Measurements from ENCODE around the gene SURF2.

GRCh38 chr9:133374612-133375115, 18.3 kb downstream of the SURF2 start:
- TF ChIP-seq TEAD4 (IDR thresholded peaks at IDR 0.05; ENCODE audit: borderline replicate concordance, insufficient read depth) (no peak), POLR2AphosphoS5 (IDR thresholded peaks at IDR 0.05; ENCODE audit: low read depth, low read length) (no peak), NRF1 (IDR thresholded peaks at IDR 0.05; ENCODE audit: low read depth, low read length) (no peak), MXI1 (IDR thresholded peaks at IDR 0.05; ENCODE audit: low read depth, low read length) (no peak), CHD2 (IDR thresholded peaks at IDR 0.05; ENCODE audit: low read length, partially characterized antibody) (no peak), RCOR1 (IDR thresholded peaks at IDR 0.05; ENCODE audit: low read length) (no peak), REST (IDR thresholded peaks at IDR 0.05; ENCODE audit: low read depth, low read length) (no peak), EZH2phosphoT487 (IDR thresholded peaks at IDR 0.05; ENCODE audit: borderline replicate concordance, low read depth) (no peak), FOXM1 (IDR thresholded peaks at IDR 0.05; ENCODE audit: low read depth) (no peak), MEF2A (IDR thresholded peaks at IDR 0.05; ENCODE audit: borderline replicate concordance, low read depth) (no peak), ELF1 (IDR thresholded peaks at IDR 0.05) (no peak), YY1 (IDR thresholded peaks at IDR 0.05; ENCODE audit: low read depth) (no peak)
- TF ChIP-seq, protein P1, sequence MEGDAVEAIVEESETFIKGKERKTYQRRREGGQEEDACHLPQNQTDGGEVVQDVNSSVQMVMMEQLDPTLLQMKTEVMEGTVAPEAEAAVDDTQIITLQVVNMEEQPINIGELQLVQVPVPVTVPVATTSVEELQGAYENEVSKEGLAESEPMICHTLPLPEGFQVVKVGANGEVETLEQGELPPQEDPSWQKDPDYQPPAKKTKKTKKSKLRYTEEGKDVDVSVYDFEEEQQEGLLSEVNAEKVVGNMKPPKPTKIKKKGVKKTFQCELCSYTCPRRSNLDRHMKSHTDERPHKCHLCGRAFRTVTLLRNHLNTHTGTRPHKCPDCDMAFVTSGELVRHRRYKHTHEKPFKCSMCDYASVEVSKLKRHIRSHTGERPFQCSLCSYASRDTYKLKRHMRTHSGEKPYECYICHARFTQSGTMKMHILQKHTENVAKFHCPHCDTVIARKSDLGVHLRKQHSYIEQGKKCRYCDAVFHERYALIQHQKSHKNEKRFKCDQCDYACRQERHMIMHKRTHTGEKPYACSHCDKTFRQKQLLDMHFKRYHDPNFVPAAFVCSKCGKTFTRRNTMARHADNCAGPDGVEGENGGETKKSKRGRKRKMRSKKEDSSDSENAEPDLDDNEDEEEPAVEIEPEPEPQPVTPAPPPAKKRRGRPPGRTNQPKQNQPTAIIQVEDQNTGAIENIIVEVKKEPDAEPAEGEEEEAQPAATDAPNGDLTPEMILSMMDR (IDR thresholded peaks at IDR 0.05) = no peak
- TF ChIP-seq, protein P2, sequence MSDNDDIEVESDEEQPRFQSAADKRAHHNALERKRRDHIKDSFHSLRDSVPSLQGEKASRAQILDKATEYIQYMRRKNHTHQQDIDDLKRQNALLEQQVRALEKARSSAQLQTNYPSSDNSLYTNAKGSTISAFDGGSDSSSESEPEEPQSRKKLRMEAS (IDR thresholded peaks at IDR 0.05; ENCODE audit: low read depth) = no peak
